Measurements from ENCODE around the gene TTLL7.

Gene TTLL7

GRCh38 chr1:83860490-83861221 lies 138.3 kb downstream of the TTLL7 start:
- DNase-seq, result peak; percentile 59

GRCh38 chr1:83857716-83858115 lies 141.2 kb downstream of the TTLL7 start:
- no peak for DNase-seq

GRCh38 chr1:83857103-83857502 lies 141.8 kb downstream of the TTLL7 start:
- DNase-seq, result peak; percentile 19

- DNase-seq, result no peak
Measured at GRCh38 chr1:83856381-83856780, 142.6 kb downstream of the TTLL7 start.

GRCh38 chr1:83854456-83854855 lies 144.5 kb downstream of the TTLL7 start:
- no peak for DNase-seq

GRCh38 chr1:83850834-83851233 lies 148.1 kb downstream of the TTLL7 start:
- no peak for DNase-seq

GRCh38 chr1:83849191-83850061 lies 149.5 kb downstream of the TTLL7 start:
- peak; percentile 75 for DNase-seq

- DNase-seq, result no peak
Measured at GRCh38 chr1:83846138-83846537, 152.8 kb downstream of the TTLL7 start.

GRCh38 chr1:83845437-83846071 lies 153.4 kb downstream of the TTLL7 start:
- no peak for DNase-seq

- no peak for DNase-seq
Measured at GRCh38 chr1:83844546-83844945, 154.4 kb downstream of the TTLL7 start.

GRCh38 chr1:83839566-83840173 lies 159.3 kb downstream of the TTLL7 start:
- no peak for DNase-seq

- DNase-seq, result no peak
Measured at GRCh38 chr1:83838573-83838972, 160.4 kb downstream of the TTLL7 start.

GRCh38 chr1:83836543-83836942 lies 162.4 kb downstream of the TTLL7 start:
- no peak for DNase-seq

GRCh38 chr1:83834621-83835264 lies 164.2 kb downstream of the TTLL7 start:
- no peak for DNase-seq

- no peak for DNase-seq
Measured at GRCh38 chr1:83832194-83832593, 166.7 kb downstream of the TTLL7 start.

- no peak for DNase-seq
Measured at GRCh38 chr1:83829106-83829505, 169.8 kb downstream of the TTLL7 start.

- no peak for DNase-seq
Measured at GRCh38 chr1:83828456-83828855, 170.5 kb downstream of the TTLL7 start.

GRCh38 chr1:83827741-83828140 lies 171.2 kb downstream of the TTLL7 start:
- no peak for DNase-seq

- no peak for DNase-seq
Measured at GRCh38 chr1:83822208-83822607, 176.7 kb downstream of the TTLL7 start.

GRCh38 chr1:83819436-83819835 lies 179.5 kb downstream of the TTLL7 start:
- DNase-seq, result no peak

GRCh38 chr1:83818916-83819315 lies 180.0 kb downstream of the TTLL7 start:
- DNase-seq, result no peak

GRCh38 chr1:83816836-83817235 lies 182.1 kb downstream of the TTLL7 start:
- DNase-seq, result no peak

- DNase-seq, result no peak
Measured at GRCh38 chr1:83815330-83815729, 183.6 kb downstream of the TTLL7 start.

Measured in DMS153 (cell line).